ENCODE measurements around the gene OPN5.
A peak's percentile ranks its signal among the peaks of the same experiment; 100 is the strongest.

Gene OPN5, protein sequence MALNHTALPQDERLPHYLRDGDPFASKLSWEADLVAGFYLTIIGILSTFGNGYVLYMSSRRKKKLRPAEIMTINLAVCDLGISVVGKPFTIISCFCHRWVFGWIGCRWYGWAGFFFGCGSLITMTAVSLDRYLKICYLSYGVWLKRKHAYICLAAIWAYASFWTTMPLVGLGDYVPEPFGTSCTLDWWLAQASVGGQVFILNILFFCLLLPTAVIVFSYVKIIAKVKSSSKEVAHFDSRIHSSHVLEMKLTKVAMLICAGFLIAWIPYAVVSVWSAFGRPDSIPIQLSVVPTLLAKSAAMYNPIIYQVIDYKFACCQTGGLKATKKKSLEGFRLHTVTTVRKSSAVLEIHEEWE

DNA sequence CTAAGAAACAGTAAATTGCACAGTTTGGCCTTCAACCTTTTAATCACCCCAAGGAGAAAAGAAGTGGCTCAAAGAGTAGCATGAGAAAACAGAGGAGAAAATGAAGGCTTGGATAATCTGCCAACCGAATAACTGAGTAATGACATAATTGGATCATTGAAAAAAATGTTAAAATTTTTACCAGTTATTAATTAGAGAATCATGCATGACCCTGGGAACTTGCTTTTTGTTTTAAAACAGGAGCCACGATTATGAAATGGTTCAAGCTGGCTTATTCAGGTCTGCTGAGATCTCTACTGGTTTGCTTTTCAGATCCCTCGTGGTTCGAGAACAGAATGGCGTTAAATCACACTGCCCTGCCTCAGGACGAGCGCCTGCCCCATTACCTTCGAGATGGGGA is at the start of gene OPN5:
Gene OPN5, plus strand, starts transcription at position 301 of the 400 bp plus-strand sequence. Its CDS starts 35 bp downstream, at position 336.
- no peaks in the 10 kb centered on the region for H3K9me3 ChIP-seq (ENCODE audit: severe bottlenecking)
- no peak within 1 kb of the TSS for H3K27ac ChIP-seq (ENCODE audit: poor library complexity, severe bottlenecking)
- TF ChIP-seq, protein P1, sequence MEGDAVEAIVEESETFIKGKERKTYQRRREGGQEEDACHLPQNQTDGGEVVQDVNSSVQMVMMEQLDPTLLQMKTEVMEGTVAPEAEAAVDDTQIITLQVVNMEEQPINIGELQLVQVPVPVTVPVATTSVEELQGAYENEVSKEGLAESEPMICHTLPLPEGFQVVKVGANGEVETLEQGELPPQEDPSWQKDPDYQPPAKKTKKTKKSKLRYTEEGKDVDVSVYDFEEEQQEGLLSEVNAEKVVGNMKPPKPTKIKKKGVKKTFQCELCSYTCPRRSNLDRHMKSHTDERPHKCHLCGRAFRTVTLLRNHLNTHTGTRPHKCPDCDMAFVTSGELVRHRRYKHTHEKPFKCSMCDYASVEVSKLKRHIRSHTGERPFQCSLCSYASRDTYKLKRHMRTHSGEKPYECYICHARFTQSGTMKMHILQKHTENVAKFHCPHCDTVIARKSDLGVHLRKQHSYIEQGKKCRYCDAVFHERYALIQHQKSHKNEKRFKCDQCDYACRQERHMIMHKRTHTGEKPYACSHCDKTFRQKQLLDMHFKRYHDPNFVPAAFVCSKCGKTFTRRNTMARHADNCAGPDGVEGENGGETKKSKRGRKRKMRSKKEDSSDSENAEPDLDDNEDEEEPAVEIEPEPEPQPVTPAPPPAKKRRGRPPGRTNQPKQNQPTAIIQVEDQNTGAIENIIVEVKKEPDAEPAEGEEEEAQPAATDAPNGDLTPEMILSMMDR (IDR thresholded peaks at IDR 0.05; ENCODE audit: poor library complexity, severe bottlenecking) = no peak
- no peak for ATAC-seq (ENCODE audit: low read depth)
- H3K4me1 ChIP-seq (ENCODE audit: insufficient read depth, poor library complexity, severe bottlenecking) = peaks cover 5% of the 10 kb centered on the region
- no peak within 1 kb of the TSS for H3K4me3 ChIP-seq (ENCODE audit: severe bottlenecking)
- H3K27me3 ChIP-seq (ENCODE audit: insufficient read depth, poor library complexity, severe bottlenecking) = no peaks in the 10 kb centered on the region
- DNase-seq (ENCODE audit: low spot score) = no peak
- H3K36me3 ChIP-seq (ENCODE audit: low read depth) = no peaks in the 10 kb centered on the region

DNA sequence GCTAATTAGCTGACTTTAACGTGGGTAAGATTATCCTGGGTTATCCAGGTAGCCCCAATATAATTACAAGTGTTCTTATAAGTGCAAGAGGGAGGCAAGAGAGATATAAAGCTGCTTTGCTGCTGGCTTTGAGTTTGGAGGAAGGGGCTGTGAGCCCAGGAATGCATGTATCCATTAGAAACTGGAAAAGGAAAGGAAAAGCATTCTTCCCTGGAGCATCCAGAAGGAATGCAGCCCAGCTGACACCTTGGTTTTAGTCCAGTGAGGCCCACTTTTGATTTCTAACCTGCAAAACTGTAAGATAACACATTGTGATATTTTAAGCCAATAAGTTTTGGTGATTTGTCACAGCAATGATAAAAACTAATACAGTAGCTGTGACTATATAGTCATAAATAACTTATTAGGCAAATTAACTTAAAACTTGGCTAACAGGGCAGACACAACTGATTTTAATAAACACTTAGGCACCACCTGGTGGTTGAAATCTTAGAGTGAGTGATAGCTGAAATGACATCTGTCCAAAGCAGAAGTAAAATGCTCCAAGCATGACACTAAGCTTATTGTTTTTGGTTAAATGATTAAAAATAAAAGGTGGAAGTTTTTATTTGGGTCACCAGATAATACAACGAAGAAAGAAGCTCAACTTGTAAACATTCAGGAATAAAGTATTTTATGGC is 47.8 kb upstream of the OPN5 start:
- Histone ChIP-seq H3K36me3 (ENCODE audit: low read depth) (no peaks in the 10 kb centered on the region), H3K9me3 (ENCODE audit: severe bottlenecking) (no peaks in the 10 kb centered on the region), H3K27ac (ENCODE audit: poor library complexity, severe bottlenecking) (no peak overlapping the region), H3K27me3 (ENCODE audit: insufficient read depth, poor library complexity, severe bottlenecking) (no peaks in the 10 kb centered on the region), H3K4me3 (ENCODE audit: severe bottlenecking) (no peak overlapping the region), H3K4me1 (ENCODE audit: insufficient read depth, poor library complexity, severe bottlenecking) (peaks cover 39% of the 10 kb centered on the region)
- DNase-seq (ENCODE audit: low spot score) (no peak), ATAC-seq (ENCODE audit: low read depth) (no peak)
- TF ChIP-seq, protein P1 (IDR thresholded peaks at IDR 0.05; ENCODE audit: poor library complexity, severe bottlenecking) = peak; percentile 75

DNA sequence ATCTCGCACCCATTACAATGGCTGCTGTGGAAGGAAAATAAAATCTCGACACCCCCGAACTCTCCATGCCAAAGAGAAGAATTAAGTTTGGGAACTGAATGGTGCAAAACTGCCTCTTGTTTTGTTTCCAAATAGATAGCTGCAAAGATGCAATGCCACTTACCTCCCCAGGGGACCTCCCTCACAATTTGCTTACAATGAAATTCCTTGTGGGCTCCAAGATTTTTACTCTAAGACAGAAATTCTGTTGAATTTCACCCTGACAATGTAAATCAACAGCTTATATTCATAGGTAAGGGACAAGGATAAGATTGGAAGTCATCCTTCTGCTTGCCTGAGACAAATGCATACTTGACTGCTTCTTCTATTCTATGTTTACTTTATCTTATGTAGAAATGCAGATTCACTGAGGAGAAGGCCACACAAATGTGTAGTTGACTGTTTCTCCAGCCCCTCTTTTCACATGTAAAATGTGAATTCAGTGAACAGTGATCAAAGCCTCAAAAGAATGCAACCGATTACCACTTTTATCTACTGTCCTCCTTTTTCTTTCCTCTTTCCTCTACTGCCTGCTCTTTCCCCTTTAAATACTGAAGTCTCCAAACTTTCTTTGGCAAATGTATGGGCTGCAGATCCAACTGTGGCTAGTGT is 46.9 kb upstream of the OPN5 start:
- TF ChIP-seq, protein P1 (IDR thresholded peaks at IDR 0.05; ENCODE audit: poor library complexity, severe bottlenecking) = no peak
- Histone ChIP-seq H3K9me3 (ENCODE audit: severe bottlenecking) (no peaks in the 10 kb centered on the region), H3K27me3 (ENCODE audit: insufficient read depth, poor library complexity, severe bottlenecking) (no peaks in the 10 kb centered on the region), H3K4me3 (ENCODE audit: severe bottlenecking) (no peak overlapping the region), H3K4me1 (ENCODE audit: insufficient read depth, poor library complexity, severe bottlenecking) (peaks cover 30% of the 10 kb centered on the region), H3K27ac (ENCODE audit: poor library complexity, severe bottlenecking) (no peak overlapping the region), H3K36me3 (ENCODE audit: low read depth) (no peaks in the 10 kb centered on the region)
- no peak for DNase-seq (ENCODE audit: low spot score)
- ATAC-seq (ENCODE audit: low read depth) = no peak

DNA sequence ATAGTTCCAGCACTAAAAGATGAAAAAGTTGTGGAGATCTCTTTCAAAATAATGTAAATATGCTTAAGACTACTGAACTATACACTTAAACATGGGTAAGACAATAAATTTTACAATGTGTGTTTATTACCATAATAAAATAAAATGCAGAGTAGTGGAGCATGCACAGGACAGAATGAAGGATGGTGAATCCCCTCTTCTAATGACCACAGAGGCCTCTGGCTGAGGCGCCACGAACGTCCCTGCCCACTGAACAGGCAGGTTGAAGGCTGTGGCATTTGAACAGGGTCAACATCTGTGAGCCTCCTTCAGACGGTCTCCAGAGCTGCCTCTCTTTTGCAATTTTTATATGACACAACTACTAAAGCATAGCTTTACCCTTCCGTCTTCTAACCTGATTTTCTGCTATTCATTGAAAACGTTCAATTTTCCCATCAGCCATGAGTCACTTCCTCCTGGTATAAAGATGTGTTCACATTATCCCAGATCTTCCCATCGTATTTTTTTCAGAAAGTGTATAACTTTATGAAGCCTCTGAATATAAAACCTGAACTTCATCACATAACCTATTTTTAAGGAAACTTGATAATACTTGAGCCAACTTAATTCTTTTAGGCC is 45.6 kb upstream of the OPN5 start:
- H3K4me1 ChIP-seq (ENCODE audit: insufficient read depth, poor library complexity, severe bottlenecking) = peaks cover 20% of the 10 kb centered on the region
- TF ChIP-seq, protein P1 (IDR thresholded peaks at IDR 0.05; ENCODE audit: poor library complexity, severe bottlenecking) = no peak

More for the DNA sequence above, 45.6 kb upstream of the OPN5 start:
- Histone ChIP-seq H3K36me3 (ENCODE audit: low read depth) (no peaks in the 10 kb centered on the region), H3K27me3 (ENCODE audit: insufficient read depth, poor library complexity, severe bottlenecking) (no peaks in the 10 kb centered on the region), H3K9me3 (ENCODE audit: severe bottlenecking) (no peaks in the 10 kb centered on the region), H3K4me3 (ENCODE audit: severe bottlenecking) (no peak overlapping the region), H3K27ac (ENCODE audit: poor library complexity, severe bottlenecking) (peak overlapping the region; percentile 14)
- no peak for DNase-seq (ENCODE audit: low spot score)
- peak; percentile 59; the same call in 2 of the 3 replicates for ATAC-seq (ENCODE audit: low read depth)
